Trophoblast cell (in vitro differentiated cells and primary cell): ENCODE measurements around the gene C2orf72.
A peak's percentile ranks its signal among the peaks of the same experiment; 100 is the strongest.

Experiments
- DNase-seq, 2 donors: peaks; one replicate each; pipeline ENCODE4 v3.0.0-alpha.2; 2016
- H2AFZ ChIP-seq: 2 replicates; pipeline ENCODE4 v1.6.1; 2013; ENCODE audit warnings: low read length, moderate library complexity, mild to moderate bottlenecking; ENCODE audit not compliant: insufficient read depth, poor library complexity
- H2AK5ac ChIP-seq: 2 replicates; pipeline ENCODE4 v1.6.1; 2013; ENCODE audit warnings: mild to moderate bottlenecking, low read length
- H2BK120ac ChIP-seq: 2 replicates; pipeline ENCODE4 v1.6.1; 2013; ENCODE audit warnings: low read length, mild to moderate bottlenecking, moderate library complexity; ENCODE audit not compliant: insufficient read depth, poor library complexity
- H2BK12ac ChIP-seq: 2 replicates; pipeline ENCODE4 v1.6.1; 2013; ENCODE audit warnings: mild to moderate bottlenecking, low read length, moderate library complexity
- H2BK5ac ChIP-seq: 2 replicates; pipeline ENCODE4 v1.6.1; 2013; ENCODE audit warnings: low read length, low read depth, moderate library complexity, mild to moderate bottlenecking; ENCODE audit not compliant: poor library complexity
- H3K14ac ChIP-seq: 2 replicates; pipeline ENCODE4 v1.6.1; 2013; ENCODE audit warnings: mild to moderate bottlenecking, low read length
- H3K18ac ChIP-seq: 2 replicates; pipeline ENCODE4 v1.6.1; 2013; ENCODE audit warnings: mild to moderate bottlenecking, low read length
- H3K23ac ChIP-seq: 2 replicates; pipeline ENCODE4 v1.6.1; 2013; ENCODE audit warnings: low read length
- H3K27ac ChIP-seq: 2 replicates; pipeline ENCODE4 v1.5.1; 2013; ENCODE audit warnings: low read depth, mild to moderate bottlenecking, inconsistent platforms, low read length, moderate library complexity
- H3K27me3 ChIP-seq: 2 replicates; pipeline ENCODE4 v1.6.1; 2013; ENCODE audit warnings: inconsistent platforms, mild to moderate bottlenecking, low read length, moderate library complexity; ENCODE audit not compliant: insufficient read depth
- H3K36me3 ChIP-seq, 2 experiments: 1 replicate in 1 of 2; 2 replicates in 1 of 2; pipeline ENCODE4 v1.6.1; 2013; ENCODE audit warnings: low read length in 2 of 2, mild to moderate bottlenecking in 2 of 2, moderate library complexity in 1 of 2; ENCODE audit not compliant: insufficient read depth in 2 of 2, control insufficient read depth in 1 of 2
- H3K4ac ChIP-seq: 2 replicates; pipeline ENCODE4 v1.6.1; 2013; ENCODE audit warnings: low read depth, mild to moderate bottlenecking, low read length, moderate library complexity
- H3K4me1 ChIP-seq, 2 experiments: 1 replicate in 1 of 2; 2 replicates in 1 of 2; pipeline ENCODE4 v1.6.1; 2013; ENCODE audit warnings: low read length in 2 of 2, mild to moderate bottlenecking in 2 of 2, moderate library complexity in 1 of 2; ENCODE audit not compliant: insufficient read depth in 2 of 2, control insufficient read depth in 1 of 2
- H3K4me2 ChIP-seq: 2 replicates; pipeline ENCODE4 v1.6.1; 2013; ENCODE audit warnings: inconsistent platforms, mild to moderate bottlenecking, low read length, moderate library complexity
- H3K4me3 ChIP-seq: 2 replicates; pipeline ENCODE4 v1.5.1; 2013; ENCODE audit warnings: mild to moderate bottlenecking, low read depth, low read length, inconsistent platforms
- H3K79me1 ChIP-seq: one replicate; pipeline ENCODE4 v1.6.1; 2013; ENCODE audit warnings: low read length
- H3K79me2 ChIP-seq: 2 replicates; pipeline ENCODE4 v1.6.1; 2013; ENCODE audit warnings: low read length, mild to moderate bottlenecking; ENCODE audit not compliant: control insufficient read depth, insufficient read depth, poor library complexity
- H3K9ac ChIP-seq: 2 replicates; pipeline ENCODE4 v1.6.1; 2013; ENCODE audit warnings: mild to moderate bottlenecking, low read length
- H3K9me3 ChIP-seq: 2 replicates; pipeline ENCODE4 v1.6.1; 2013; ENCODE audit warnings: low read depth, mild to moderate bottlenecking, control low read depth, inconsistent platforms, low read length; ENCODE audit not compliant: insufficient read depth
- H4K12ac ChIP-seq: 2 replicates; pipeline ENCODE4 v1.6.1; 2013; ENCODE audit warnings: low read depth, mild to moderate bottlenecking, low read length, moderate library complexity
- H4K8ac ChIP-seq: 2 replicates; pipeline ENCODE4 v1.6.1; 2013; ENCODE audit warnings: low read depth, mild to moderate bottlenecking, low read length, moderate library complexity
- H4K91ac ChIP-seq: one replicate; pipeline ENCODE4 v1.6.1; 2013; ENCODE audit warnings: low read depth, mild to moderate bottlenecking, low read length, moderate library complexity
- WGBS: extraction: QIAGEN DNeasy Blood & Tissue Kit; methylation state at CpG from one replicate; pipeline ENCODE4 v1.1.7; 2013; ENCODE audit warnings: missing lambda C conversion rate; ENCODE audit not compliant: insufficient read length, insufficient coverage; ENCODE audit errors: extremely low coverage; 5-methylcytosine and 5-hydroxymethylcytosine counted together

C2orf72 gene

GRCh38 chr2:231058761-231059550, 21.6 kb downstream of the C2orf72 start:
- Histone ChIP-seq H2AK5ac (no peak overlapping the region), H3K4me1 (no peaks in the 10 kb centered on the region), H2BK120ac (no peak overlapping the region), H2BK12ac (no peak overlapping the region), H4K8ac (no peak overlapping the region), H3K9ac (no peak overlapping the region), H2AFZ (no peak overlapping the region), H3K27ac (no peak overlapping the region), H3K4me2 (no peak overlapping the region), H3K4ac (peak overlapping the region; percentile 89), H3K23ac (no peak overlapping the region), H3K36me3 (peaks cover 3 to 8% of the 10 kb centered on the region in 2 experiments), H3K4me3 (no peak overlapping the region), H4K91ac (no peak overlapping the region), H2BK5ac (no peak overlapping the region), H3K18ac (no peak overlapping the region), H3K9me3 (no peaks in the 10 kb centered on the region), H3K79me1 (peaks cover 8% of the 10 kb centered on the region), H3K14ac (no peak overlapping the region), H4K12ac (no peak overlapping the region), H3K79me2 (peaks cover 12% of the 10 kb centered on the region), H3K27me3 (no peaks in the 10 kb centered on the region)
- WGBS, result 100% methylated on average over 1 of the region's 4 CpGs
- DNase-seq, result no peak

GRCh38 chr2:231059756-231060155, 22.4 kb downstream of the C2orf72 start:
- peak overlapping the region; percentile 84 for H3K4ac ChIP-seq
- peaks cover 8% of the 10 kb centered on the region for H3K79me1 ChIP-seq
- no peak overlapping the region for H3K18ac ChIP-seq
- no peak overlapping the region for H3K27ac ChIP-seq
- H2BK12ac ChIP-seq, result no peak overlapping the region
- H2AK5ac ChIP-seq, result no peak overlapping the region
- no peak overlapping the region for H3K9ac ChIP-seq
- no peak overlapping the region for H4K12ac ChIP-seq
- H2BK5ac ChIP-seq, result no peak overlapping the region
- H3K4me3 ChIP-seq, result no peak overlapping the region
- no peaks in the 10 kb centered on the region for H3K27me3 ChIP-seq
- H3K4me1 ChIP-seq, result no peaks in the 10 kb centered on the region
- H3K9me3 ChIP-seq, result no peaks in the 10 kb centered on the region
- no peak overlapping the region for H3K4me2 ChIP-seq
- no peak overlapping the region for H3K23ac ChIP-seq
- DNase-seq, result no peak
- no peak overlapping the region for H3K14ac ChIP-seq
- no peak overlapping the region for H4K91ac ChIP-seq
- H3K79me2 ChIP-seq, result peaks cover 12% of the 10 kb centered on the region
- H2BK120ac ChIP-seq, result no peak overlapping the region
- WGBS, result no CpG with 5 or more reads among the region's 2 CpGs
- peaks cover 6 to 12% of the 10 kb centered on the region in 2 experiments for H3K36me3 ChIP-seq
- no peak overlapping the region for H2AFZ ChIP-seq
- no peak overlapping the region for H4K8ac ChIP-seq

- no peak overlapping the region for H4K8ac ChIP-seq
- no peak overlapping the region for H3K4ac ChIP-seq
- no peaks in the 10 kb centered on the region for H3K4me1 ChIP-seq
- no CpG with 5 or more reads among the region's 3 CpGs for WGBS
- H3K14ac ChIP-seq, result no peak overlapping the region
- H3K79me1 ChIP-seq, result no peaks in the 10 kb centered on the region
- H2BK5ac ChIP-seq, result no peak overlapping the region
- H3K18ac ChIP-seq, result no peak overlapping the region
- H3K9me3 ChIP-seq, result no peaks in the 10 kb centered on the region
- no peak overlapping the region for H3K27ac ChIP-seq
- no peak overlapping the region for H3K23ac ChIP-seq
- H2AK5ac ChIP-seq, result no peak overlapping the region
- H2BK120ac ChIP-seq, result no peak overlapping the region
- H3K36me3 ChIP-seq, result peaks cover 9 to 21% of the 10 kb centered on the region in 2 experiments
- H4K12ac ChIP-seq, result no peak overlapping the region
- H2AFZ ChIP-seq, result no peak overlapping the region
- H3K27me3 ChIP-seq, result no peaks in the 10 kb centered on the region
- H3K4me2 ChIP-seq, result no peak overlapping the region
- H2BK12ac ChIP-seq, result no peak overlapping the region
- H3K79me2 ChIP-seq, result peaks cover 2% of the 10 kb centered on the region
- H3K9ac ChIP-seq, result no peak overlapping the region
- H3K4me3 ChIP-seq, result no peak overlapping the region
- no peak for DNase-seq
- no peak overlapping the region for H4K91ac ChIP-seq
Observed at GRCh38 chr2:231062776-231063175, 25.5 kb downstream of the C2orf72 start.

- Histone ChIP-seq H3K14ac (no peak overlapping the region), H2AK5ac (no peak overlapping the region), H4K8ac (no peak overlapping the region), H3K18ac (no peak overlapping the region), H3K79me1 (no peaks in the 10 kb centered on the region), H3K79me2 (peaks cover 2% of the 10 kb centered on the region), H3K36me3 (peaks cover 9 to 25% of the 10 kb centered on the region in 2 experiments), H3K9me3 (no peaks in the 10 kb centered on the region), H3K27ac (no peak overlapping the region), H4K91ac (no peak overlapping the region), H3K4ac (no peak overlapping the region), H2AFZ (no peak overlapping the region), H3K23ac (no peak overlapping the region), H3K4me2 (no peak overlapping the region), H3K9ac (no peak overlapping the region), H2BK5ac (no peak overlapping the region), H2BK12ac (no peak overlapping the region), H3K27me3 (no peaks in the 10 kb centered on the region), H3K4me1 (no peaks in the 10 kb centered on the region), H3K4me3 (no peak overlapping the region), H4K12ac (no peak overlapping the region), H2BK120ac (no peak overlapping the region)
- no CpG with 5 or more reads among the region's 1 CpG for WGBS
- DNase-seq, result no peak
Observed at GRCh38 chr2:231063347-231063746, 26.0 kb downstream of the C2orf72 start.
